ENCODE data around the gene KL. TPM values are rescaled to one million over a fixed set of nuclear protein-coding genes. Genes with fewer than 3 reads are reported as not detected.

Gene KL
- total RNA-seq, 1 donor from 2014 or later, result 0.24 TPM

DNA sequence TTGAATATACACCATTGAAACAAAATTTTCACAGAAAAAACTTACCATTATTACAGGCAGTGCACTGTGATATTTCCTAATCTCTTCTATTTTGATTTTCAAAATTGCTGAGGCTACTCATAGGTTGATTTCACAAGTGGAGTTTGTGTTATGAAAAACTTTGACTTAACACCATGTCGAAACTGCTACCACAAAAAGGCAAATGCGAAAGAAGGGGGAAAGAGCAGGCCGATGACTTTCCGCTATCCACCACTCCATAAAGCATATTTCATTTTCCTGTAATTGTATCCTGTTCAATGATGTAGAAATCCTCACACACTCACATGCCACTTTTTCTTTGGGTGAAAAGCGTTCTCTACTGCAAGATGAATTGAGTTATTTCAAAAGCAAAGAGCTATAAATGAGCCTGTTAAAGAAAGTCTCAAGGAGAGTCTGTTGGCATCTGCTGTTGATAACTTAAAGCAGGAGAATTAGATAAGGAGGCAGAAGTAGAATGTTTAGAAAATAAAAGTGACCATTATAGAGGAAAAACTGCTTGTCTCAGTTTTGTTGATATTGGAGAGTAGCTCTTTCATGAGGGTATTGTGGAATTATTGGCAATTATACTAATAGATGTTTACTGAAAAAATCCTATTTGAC lies 18.8 kb downstream of the KL start:
- peak; percentile 27 for DNase-seq (ENCODE audit: low spot score)

DNA sequence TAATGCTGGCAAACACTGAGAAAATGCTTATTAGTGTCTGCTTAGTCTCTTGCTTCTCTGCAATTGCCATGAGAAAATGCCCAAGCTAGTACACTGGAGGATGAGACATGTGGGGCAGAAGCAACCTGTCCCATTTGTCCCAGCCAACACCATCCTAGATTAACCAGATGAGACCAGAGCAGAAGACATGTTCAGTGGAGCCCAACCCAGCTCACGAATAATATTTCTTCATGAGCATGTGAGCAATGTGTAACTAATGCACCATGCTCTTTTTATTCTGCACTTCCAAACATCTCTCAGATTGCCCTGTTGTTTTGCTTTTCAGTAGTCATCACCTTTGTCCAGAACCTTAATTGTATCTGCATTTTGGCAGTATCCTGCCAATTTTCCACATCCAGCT lies 21.4 kb downstream of the KL start:
- no peak for DNase-seq (ENCODE audit: low spot score)

DNA sequence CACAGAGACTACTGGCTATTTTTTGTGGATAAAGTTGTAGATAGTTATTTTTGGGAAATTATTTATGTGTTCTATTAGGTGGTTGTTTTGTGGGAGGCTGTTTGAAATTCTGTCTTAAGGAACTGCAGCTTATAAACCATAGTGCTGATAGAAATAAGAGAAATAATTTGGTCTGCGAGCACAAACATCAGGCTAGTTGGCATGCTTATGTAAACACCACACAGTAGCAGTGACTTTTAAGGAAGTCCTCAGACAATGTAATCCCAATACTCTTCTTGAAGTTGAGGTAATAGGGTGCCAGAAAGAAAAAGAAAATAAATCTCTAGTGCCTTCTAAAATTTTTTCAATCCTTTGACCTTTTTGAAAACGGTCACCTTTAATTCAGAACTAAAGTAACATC lies 23.9 kb downstream of the KL start:
- no peak for DNase-seq (ENCODE audit: low spot score)

DNA sequence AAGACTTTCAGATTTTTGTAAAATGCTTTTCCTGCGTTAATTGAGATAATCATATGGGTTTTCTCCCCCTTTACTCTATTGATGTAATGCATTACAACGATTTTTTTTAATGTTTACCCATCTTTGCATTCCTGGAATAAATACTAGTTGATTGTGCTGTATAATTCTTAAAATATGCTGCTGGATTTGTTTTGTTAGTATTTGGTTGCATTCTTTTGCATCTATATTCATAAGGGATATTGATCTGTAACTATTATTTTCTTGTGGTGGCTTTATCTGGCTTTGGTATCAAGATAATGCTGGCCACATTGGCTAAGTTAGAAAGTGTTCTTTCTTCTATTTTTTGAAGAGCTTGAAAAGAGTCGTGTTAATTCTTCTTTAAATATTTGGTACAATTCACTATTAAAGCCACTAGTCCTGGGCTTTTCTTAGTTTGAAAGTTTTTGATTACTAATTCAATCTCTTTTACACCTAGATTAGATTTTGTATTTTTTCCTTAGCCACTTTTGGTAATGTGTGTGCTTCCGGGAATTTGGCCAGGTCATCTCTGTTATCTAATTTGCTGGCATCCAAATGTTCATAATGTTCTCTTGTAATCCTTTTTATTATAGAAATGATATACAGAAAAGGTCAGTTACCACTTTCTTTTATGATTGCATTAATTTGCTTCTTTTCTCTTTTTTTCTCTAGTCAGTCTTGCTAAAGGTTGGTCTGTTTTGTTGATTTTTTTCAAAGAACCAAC lies 29.8 kb downstream of the KL start:
- no peak for DNase-seq (ENCODE audit: low spot score)

DNA sequence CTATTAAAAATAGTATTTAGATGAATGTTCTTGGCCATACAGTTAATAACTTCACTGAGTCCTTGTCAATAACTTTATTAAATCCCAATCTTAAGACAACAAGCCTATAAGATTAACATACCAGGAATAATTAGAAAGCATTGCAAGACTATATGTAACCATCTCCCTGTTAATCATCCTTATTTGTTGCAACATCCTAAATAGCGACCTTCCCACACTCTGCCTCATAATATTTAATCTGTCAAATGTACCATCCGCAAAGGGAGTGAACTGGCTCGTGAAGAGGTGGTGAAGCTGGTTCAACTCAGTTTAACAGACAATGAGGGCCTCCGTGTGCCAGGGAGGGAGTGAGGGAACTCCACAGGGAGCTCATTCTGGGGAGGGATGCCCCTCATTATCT lies 33.9 kb downstream of the KL start:
- DNase-seq (ENCODE audit: low spot score), result no peak

DNA sequence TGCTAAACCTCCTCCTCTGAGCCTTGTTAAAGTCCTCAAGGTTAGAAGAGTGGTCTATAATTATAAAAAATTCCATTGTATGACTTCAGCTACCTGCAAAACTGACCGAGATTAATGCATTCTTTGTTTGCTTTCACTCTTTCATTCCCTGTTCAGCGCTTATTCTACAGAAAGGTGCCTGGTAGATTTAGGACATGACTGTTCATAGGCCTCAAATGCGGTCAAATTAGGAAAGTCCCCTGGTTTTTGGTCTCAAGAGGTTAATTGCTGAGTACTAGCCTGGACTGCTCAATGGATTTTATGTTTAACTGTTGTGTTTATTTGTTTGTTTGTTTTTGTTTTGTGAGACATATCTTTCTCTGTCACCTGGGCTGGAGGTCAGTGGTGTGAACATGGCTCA lies 35.4 kb downstream of the KL start:
- DNase-seq (ENCODE audit: low spot score), result no peak

DNA sequence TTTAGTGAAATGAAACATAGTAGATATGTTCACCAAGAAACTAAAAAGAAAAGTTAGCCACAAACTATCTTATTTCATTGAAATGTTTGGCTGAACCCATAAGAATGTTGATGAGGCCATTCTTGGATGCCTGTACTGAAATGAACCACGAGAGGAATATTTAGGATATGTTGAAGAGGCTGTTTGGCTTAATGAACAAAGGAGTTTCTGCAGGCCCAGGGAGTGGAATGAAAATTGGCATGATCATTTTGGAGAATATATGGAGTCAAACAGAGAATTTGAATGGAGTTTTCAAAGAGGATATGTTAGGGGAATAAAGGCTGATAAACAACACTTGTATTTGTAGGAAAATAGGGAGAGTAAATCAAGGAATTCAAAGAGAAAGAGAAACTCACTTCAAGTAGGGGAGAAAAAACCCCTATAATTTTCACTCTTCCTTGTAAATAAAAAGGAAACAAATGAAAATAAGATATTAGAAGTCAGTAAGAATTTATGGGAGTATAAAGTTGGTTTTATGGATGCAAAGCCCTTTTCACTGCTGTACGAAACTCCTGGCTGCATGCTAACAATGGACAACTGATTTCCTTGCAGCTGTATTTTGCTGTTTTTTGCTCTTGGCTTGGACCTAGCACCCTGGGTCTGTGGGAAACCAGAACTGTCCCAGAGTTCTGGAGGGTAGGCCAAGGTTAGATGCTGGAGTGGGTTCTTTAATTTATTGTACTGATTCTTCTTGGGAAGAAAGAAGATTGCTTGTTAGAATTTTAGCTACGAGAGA lies 36.5 kb downstream of the KL start:
- DNase-seq (ENCODE audit: low spot score), result no peak

DNA sequence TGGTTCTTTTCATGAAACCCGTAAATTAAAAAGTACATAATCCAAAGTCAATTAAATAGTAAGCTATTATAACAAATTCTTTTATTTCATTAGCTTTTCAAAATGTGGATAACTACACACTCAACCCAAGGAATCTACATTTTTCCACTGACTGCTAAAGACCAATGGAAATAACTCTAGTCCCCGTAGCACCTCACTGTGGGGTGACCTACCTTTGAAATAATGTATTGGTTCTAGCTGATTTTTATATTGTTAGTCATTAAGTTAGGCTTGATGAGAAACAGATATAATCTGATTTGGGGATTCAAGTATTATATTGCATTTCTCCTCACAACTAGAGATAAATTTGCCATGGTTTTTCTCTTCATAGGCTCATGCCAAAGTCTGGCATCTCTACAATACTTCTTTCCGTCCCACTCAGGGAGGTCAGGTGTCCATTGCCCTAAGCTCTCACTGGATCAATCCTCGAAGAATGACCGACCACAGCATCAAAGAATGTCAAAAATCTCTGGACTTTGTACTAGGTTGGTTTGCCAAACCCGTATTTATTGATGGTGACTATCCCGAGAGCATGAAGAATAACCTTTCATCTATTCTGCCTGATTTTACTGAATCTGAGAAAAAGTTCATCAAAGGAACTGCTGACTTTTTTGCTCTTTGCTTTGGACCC lies 37.3 kb downstream of the KL start:
- DNase-seq (ENCODE audit: low spot score), result no peak

DNA sequence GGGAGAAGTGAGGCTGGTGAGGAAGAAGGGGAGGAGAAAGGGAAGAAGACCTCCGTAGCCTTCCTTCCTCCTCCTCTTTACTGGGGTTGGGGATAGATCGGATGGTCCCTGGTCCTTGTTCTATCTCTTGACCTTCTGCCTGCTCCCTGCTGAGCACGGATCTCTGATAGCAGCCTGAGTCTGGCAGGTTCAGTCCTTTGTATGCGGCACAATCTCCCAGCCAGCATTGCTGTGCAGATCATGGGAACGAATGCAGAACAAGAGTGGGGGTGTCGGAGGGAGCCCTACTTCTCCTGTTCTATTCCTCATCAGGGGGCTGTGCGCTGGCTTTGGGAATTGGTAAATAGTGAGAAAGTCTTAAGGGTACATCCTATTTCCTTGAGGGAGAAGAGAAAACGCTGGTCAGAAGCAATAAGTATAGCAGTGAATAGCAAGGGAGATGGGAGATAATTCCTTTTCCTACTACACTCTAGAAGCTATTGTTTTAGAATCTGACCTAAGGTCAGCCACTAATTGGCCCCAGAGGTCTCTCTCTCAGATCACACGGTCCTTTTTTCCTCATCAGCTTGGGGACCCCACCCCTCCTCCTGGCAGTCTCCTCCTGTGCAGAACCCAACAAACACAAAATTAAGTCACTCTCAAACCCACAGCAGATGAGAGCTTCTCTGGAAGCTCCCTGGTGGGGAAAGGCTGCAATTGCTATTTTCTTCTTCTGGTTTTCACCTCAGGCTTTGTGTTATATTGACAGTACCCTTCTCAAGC lies 41.0 kb downstream of the KL start:
- peak; percentile 38 for DNase-seq (ENCODE audit: low spot score)

DNA sequence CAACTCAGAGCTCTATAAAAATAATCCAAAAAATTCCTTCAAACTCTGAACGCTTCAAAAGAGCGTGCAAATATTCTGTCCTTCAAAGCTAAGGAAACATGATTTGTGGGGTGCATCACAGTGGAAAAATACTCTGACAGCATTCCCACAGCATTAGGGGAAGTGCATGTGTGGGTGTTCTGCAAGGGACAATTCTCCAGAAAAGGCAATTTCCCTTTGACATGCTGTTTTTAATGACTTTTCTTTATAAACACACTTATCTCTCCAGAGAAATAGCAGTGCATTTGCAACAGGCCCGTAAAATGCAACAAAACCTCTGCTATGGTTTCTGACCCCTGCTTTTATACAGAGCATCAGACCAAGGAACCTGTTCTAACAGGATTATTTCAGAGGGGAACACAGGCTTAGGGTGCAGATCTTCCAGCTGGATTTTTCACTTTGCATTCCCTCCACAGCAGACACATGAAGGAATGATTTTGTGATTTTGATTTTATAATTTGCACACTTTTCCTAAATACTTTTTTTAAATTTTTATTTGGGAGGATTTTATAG lies 42.6 kb downstream of the KL start:
- DNase-seq (ENCODE audit: low spot score), result peak; percentile 18

DNA sequence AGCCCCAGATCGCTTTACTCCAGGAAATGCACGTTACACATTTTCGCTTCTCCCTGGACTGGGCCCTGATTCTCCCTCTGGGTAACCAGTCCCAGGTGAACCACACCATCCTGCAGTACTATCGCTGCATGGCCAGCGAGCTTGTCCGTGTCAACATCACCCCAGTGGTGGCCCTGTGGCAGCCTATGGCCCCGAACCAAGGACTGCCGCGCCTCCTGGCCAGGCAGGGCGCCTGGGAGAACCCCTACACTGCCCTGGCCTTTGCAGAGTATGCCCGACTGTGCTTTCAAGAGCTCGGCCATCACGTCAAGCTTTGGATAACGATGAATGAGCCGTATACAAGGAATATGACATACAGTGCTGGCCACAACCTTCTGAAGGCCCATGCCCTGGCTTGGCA lies 44.6 kb downstream of the KL start:
- DNase-seq (ENCODE audit: low spot score), result no peak

DNA sequence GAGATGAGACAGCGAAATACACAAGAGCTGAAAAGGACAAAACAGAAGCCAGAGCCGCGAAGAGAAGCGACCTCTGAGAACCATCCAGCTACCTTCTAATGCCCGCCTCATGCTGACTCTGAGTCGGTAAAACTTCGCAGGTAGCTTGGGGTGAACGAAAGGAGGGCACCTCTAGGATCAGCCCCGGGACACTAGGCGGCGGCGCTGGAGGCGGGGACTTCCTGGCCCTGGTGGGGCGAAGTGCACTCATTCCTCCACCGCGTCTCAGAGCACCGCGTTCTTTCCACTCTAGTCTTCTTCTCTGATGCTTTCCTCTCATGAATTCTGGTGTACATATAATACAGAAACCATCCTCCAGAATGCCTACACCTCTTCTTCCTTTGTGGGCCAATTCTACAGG lies 50.1 kb downstream of the KL start:
- DNase-seq (ENCODE audit: low spot score), result no peak

DNA sequence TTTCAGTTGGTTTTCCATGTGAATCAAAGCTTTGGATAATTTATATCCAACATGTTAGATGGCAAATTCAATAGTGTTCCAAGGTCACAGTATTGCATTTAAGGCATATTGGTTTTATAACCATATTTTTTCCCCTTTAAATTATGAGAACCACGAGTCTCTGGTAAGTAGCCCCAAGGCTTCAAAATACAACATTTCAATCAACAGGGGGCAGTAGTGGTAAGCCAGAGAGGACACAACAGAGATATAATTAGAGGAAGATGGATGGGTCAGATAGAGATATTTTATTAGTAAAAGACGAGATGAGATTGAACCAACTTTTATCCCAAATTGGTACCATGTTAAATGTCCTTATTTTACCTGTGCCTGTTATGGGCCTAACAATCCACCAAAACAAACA lies 53.1 kb downstream of the KL start:
- DNase-seq (ENCODE audit: low spot score), result no peak

DNA sequence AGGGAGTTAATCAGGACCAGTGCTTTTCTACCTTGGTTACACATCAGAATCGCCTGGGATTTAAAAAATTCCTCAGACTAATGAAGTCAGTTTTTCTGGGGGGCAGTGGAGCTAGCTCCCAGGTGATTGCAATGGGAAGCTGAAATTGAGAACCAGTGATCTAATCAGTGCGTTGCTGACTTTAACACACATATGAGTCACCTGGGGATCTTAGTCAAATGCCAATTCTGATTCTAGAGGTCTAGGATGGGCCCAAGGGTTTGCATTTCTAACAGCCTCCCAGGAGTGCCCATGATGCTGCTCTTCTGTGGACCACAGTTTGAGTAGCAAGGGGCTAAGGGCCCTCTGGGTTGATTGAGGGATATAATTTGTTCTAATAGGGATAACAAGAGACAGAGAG lies 54.5 kb downstream of the KL start:
- DNase-seq (ENCODE audit: low spot score), result no peak

DNA sequence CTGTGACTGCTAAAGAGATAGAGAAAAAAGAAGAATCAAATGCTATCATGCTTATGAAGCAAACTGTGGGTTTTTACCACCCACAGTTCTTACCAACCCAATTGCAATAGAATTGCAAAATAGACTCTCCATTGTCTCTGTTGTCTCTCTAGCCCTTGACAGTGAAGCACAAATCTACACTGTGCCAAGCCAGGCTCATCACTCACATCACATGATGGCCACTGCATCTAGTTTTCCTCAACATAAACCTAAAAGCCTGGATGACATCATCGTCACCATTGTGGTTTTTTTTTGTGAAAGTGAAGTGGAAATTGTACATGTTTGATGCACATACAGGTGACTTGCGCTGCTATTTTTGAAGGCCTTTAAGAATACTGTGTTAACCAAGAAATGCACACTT lies 56.1 kb downstream of the KL start:
- no peak for DNase-seq (ENCODE audit: low spot score)

DNA sequence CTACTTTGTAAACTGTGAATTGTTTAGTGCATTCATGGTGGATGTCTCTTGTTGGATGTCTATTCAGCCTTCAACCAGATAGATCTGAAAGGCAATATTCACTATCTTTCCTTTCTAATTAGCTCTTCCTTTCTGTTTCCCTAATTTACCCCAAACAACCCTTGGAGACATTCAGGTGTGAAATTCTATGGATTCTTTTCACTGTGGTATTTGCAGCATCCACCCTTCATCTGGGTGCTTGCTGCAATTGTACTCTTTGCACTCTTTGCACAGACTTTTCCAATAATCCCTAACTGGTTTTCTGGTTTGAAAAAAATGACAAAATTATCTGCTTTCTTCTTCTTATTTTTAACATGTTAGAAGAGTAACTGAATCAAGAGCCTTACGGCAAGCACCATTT lies 56.5 kb downstream of the KL start:
- no peak for DNase-seq (ENCODE audit: low spot score)

DNA sequence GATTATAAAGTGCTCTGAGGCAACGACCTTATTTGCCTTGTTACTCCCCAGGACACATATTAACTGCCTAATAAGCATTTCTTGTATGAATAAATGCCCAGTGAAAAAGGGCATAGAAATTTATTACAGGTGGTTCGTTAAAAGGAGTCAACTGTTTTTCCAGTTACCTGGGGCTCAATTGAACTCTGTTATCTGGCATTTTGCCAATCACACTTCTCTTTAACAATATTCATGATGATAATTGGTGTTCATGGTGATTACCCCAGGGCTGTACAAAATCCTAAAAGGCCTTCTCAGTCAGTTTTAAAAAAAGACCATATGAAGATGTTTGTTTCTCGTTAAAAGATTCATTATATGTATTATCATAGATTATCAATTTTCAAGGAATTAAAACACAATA lies 57.1 kb downstream of the KL start:
- DNase-seq (ENCODE audit: low spot score), result no peak

DNA sequence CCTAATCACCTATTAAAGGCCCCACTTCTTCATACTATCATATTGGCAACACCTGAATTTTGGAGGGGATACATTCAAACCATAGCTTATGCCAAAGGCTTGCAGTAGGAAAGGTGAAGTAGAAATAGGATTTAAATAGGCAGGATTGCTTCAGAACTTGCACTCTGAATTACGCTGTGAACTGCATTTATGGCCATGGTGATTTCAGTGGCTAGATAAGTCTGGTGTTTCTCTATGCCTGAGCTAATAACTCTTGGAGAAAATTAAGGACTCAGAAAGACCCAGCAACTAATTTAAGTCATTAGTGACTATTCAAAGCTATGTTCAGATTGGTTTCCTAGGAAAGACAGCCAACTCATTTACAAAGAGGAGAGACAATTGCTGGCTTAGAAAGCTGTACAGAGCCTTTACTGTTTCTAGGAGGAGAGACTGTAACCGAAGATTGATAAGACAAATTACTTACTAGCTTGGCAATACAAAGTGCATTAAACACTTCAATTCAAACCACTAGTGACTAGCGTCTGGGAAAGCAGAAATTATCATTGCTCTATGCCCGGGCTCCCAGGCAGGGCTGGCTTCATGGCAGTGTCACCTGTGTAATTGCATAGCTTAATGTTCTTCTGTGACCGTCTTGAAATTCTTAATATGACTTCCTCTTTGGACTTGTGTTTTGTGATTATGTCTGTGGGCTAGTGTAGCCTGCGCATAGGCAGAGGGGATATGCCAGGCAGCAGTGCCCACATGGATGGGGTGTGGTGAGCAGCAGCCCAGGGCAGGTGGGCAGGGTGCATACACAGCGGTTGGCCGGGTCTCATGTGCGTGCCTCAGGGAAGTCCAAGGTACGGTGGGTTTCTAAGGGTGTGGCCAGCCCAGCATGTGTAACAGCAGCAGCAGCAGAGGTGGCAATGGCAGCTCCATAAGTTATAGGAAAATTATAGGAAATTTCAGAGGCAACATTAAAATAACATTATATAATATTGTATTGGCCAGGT lies 60.1 kb downstream of the KL start:
- no peak for DNase-seq (ENCODE audit: low spot score)

DNA sequence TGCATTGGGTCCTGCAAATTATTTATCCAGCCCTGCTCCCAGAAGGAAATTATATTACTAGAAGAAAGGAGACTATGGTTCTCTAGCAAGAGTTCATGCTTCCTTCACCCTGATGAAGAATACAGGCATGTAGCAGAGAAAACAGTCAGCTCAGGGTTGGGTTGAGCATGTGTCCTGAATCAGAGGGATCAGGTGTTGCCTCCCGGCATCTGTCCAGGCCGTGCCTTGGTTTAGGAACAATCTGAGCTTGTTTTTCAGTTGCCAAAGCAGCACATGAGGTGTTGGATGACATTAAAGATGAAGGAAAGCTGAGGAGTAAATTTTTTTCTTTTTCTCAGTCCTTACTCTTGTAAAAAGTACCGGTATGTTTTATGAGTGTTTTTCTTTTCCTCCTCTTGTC lies 62.0 kb downstream of the KL start:
- DNase-seq (ENCODE audit: low spot score), result no peak

DNA sequence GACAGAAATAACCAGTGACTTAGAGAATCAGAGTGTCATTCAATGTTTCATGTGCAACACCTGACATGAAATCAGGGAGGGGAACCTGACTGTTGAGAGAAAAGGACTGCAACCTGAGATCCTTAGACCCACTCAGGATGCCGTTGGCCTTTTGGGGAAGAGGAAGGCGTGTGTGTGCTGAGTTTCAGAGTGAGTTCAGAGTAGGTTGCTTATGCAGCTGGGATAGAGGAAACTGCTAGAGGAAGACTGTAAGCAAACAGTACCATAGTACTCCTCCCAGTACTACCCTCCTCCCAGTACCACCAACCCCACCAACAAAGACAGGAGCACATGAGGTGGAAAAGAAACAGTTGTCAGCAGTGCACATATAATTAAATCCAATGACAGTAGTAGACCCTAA lies 63.7 kb downstream of the KL start:
- DNase-seq (ENCODE audit: low spot score), result no peak

Data from umbilical cord (tissue), 2 donors.